Activated naive CD4-positive, alpha-beta T cell treated with anti-CD3 and anti-CD28 coated beads, Interleukin-2, amount 50 U/mL, for 72 hours (primary cell): ENCODE data around the gene ZDHHC14. TPM values are rescaled to one million over a fixed set of nuclear protein-coding genes. Genes with fewer than 3 reads are reported as not detected.

Source experiments
- ATAC-seq, 2 donors: fragments of 150-1000 bp; cut with Tn5 transposase; 2 replicates each; pipeline ENCODE4 v1.10.0; 2021; ENCODE audit warnings: mild to moderate bottlenecking in 2 of 2, moderate library complexity in 2 of 2
- DNase-seq, 2 donors: peaks; one replicate each; pipeline ENCODE4 v3.0.0; 2021 to 2022; ENCODE audit warnings: low spot score in 2 of 2
- H3K27ac Mint-ChIP-seq, 2 donors: one replicate each; pipeline ENCODE4 v1.8.0; 2022; ENCODE audit warnings: mild to moderate bottlenecking in 2 of 2, mixed read lengths in 2 of 2
- H3K36me3 Mint-ChIP-seq, 2 donors: one replicate each; pipeline ENCODE4 v1.8.0; 2022; ENCODE audit warnings: mixed read lengths in 2 of 2
- H3K9me3 Mint-ChIP-seq, 2 donors: one replicate each; pipeline ENCODE4 v1.8.0; 2022; ENCODE audit warnings: mixed read lengths in 2 of 2
- total RNA-seq, 2 donors: library from RNA; stranded (reverse); gene quantifications; one replicate each; pipeline ENCODE4 v1.2.3, GENCODE V29; 2022

ZDHHC14 gene
- total RNA-seq, 2 donors from 2014 or later: 0.91 to 3.7 TPM

GRCh38 chr6:157600807-157601206 is 219.8 kb downstream of the ZDHHC14 start:
- DNase-seq (no peak), ATAC-seq (no peak)
- Mint-ChIP-seq H3K36me3 (no peaks in the 10 kb centered on the region), H3K9me3 (no peaks in the 10 kb centered on the region), H3K27ac (no peak overlapping the region)

GRCh38 chr6:157602521-157603295 is 221.7 kb downstream of the ZDHHC14 start:
- ATAC-seq (no peak), DNase-seq (no peak)
- Mint-ChIP-seq H3K9me3 (no peaks in the 10 kb centered on the region), H3K36me3 (no peaks in the 10 kb centered on the region), H3K27ac (no peak overlapping the region)

- Mint-ChIP-seq H3K36me3 (no peaks in the 10 kb centered on the region), H3K27ac (no peak overlapping the region), H3K9me3 (no peaks in the 10 kb centered on the region)
- DNase-seq: no peak
- ATAC-seq: no peak
Measured at GRCh38 chr6:157603314-157603940, 222.4 kb downstream of the ZDHHC14 start.

GRCh38 chr6:157603971-157604370 is 223.0 kb downstream of the ZDHHC14 start:
- H3K36me3 Mint-ChIP-seq: no peaks in the 10 kb centered on the region
- no peak for ATAC-seq

GRCh38 chr6:157604816-157605215 is 223.8 kb downstream of the ZDHHC14 start:
- ATAC-seq (no peak), DNase-seq (no peak)
- H3K36me3 Mint-ChIP-seq: no peaks in the 10 kb centered on the region
- H3K9me3 Mint-ChIP-seq: no peaks in the 10 kb centered on the region
- H3K27ac Mint-ChIP-seq: no peak overlapping the region

More at GRCh38 chr6:157603971-157604370, 223.0 kb downstream of the ZDHHC14 start:
- no peak for DNase-seq
- H3K9me3 Mint-ChIP-seq: no peaks in the 10 kb centered on the region
- H3K27ac Mint-ChIP-seq: peak overlapping the region in 1 of 2 donors; percentile 22

- H3K9me3 Mint-ChIP-seq: no peaks in the 10 kb centered on the region
- no peaks in the 10 kb centered on the region for H3K36me3 Mint-ChIP-seq
- no peak overlapping the region for H3K27ac Mint-ChIP-seq
- ATAC-seq (no peak), DNase-seq (no peak)
Measured at GRCh38 chr6:157605484-157605883, 224.5 kb downstream of the ZDHHC14 start.

GRCh38 chr6:157606516-157606915 is 225.5 kb downstream of the ZDHHC14 start:
- Mint-ChIP-seq H3K9me3 (no peaks in the 10 kb centered on the region), H3K36me3 (no peaks in the 10 kb centered on the region), H3K27ac (no peak overlapping the region)
- ATAC-seq: no peak
- no peak for DNase-seq

- DNase-seq (no peak), ATAC-seq (no peak)
- no peak overlapping the region for H3K27ac Mint-ChIP-seq
- H3K9me3 Mint-ChIP-seq: no peaks in the 10 kb centered on the region
- H3K36me3 Mint-ChIP-seq: no peaks in the 10 kb centered on the region
Measured at GRCh38 chr6:157607317-157608109, 226.5 kb downstream of the ZDHHC14 start.

- no peak for DNase-seq
- Mint-ChIP-seq H3K36me3 (no peaks in the 10 kb centered on the region), H3K9me3 (no peaks in the 10 kb centered on the region), H3K27ac (no peak overlapping the region)
- no peak for ATAC-seq
Measured at GRCh38 chr6:157608221-157609075, 227.5 kb downstream of the ZDHHC14 start.

GRCh38 chr6:157609117-157609516 is 228.1 kb downstream of the ZDHHC14 start:
- no peak for DNase-seq
- ATAC-seq: no peak
- no peaks in the 10 kb centered on the region for H3K9me3 Mint-ChIP-seq
- no peaks in the 10 kb centered on the region for H3K36me3 Mint-ChIP-seq
- no peak overlapping the region for H3K27ac Mint-ChIP-seq

- DNase-seq (no peak), ATAC-seq (no peak)
- Mint-ChIP-seq H3K27ac (no peak overlapping the region), H3K9me3 (no peaks in the 10 kb centered on the region), H3K36me3 (no peaks in the 10 kb centered on the region)
Measured at GRCh38 chr6:157609556-157609955, 228.6 kb downstream of the ZDHHC14 start.

GRCh38 chr6:157610451-157610999 is 229.5 kb downstream of the ZDHHC14 start:
- DNase-seq (no peak), ATAC-seq (no peak)
- peak overlapping the region in 1 of 2 donors; percentile 44 for H3K27ac Mint-ChIP-seq
- no peaks in the 10 kb centered on the region for H3K9me3 Mint-ChIP-seq
- H3K36me3 Mint-ChIP-seq: no peaks in the 10 kb centered on the region

- ATAC-seq: no peak
- Mint-ChIP-seq H3K36me3 (no peaks in the 10 kb centered on the region), H3K9me3 (no peaks in the 10 kb centered on the region), H3K27ac (no peak overlapping the region)
- no peak for DNase-seq
Measured at GRCh38 chr6:157611406-157611805, 230.4 kb downstream of the ZDHHC14 start.

- Mint-ChIP-seq H3K27ac (no peak overlapping the region), H3K36me3 (no peaks in the 10 kb centered on the region)
Measured at GRCh38 chr6:157613011-157613522, 232.1 kb downstream of the ZDHHC14 start.

GRCh38 chr6:157614026-157614568 is 233.1 kb downstream of the ZDHHC14 start:
- no peak for DNase-seq
- H3K36me3 Mint-ChIP-seq: no peaks in the 10 kb centered on the region
- no peaks in the 10 kb centered on the region for H3K9me3 Mint-ChIP-seq
- H3K27ac Mint-ChIP-seq: no peak overlapping the region
- peak; percentile 33 to 71 for ATAC-seq

More at GRCh38 chr6:157613011-157613522, 232.1 kb downstream of the ZDHHC14 start:
- ATAC-seq (peak in 1 of 2 donors; percentile 38), DNase-seq (no peak)
- H3K9me3 Mint-ChIP-seq: no peaks in the 10 kb centered on the region

- ATAC-seq (no peak), DNase-seq (no peak)
- Mint-ChIP-seq H3K9me3 (no peaks in the 10 kb centered on the region), H3K36me3 (no peaks in the 10 kb centered on the region), H3K27ac (no peak overlapping the region)
Measured at GRCh38 chr6:157615420-157615769, 234.4 kb downstream of the ZDHHC14 start.
